RPMI8226 (cell line): ENCODE data around the gene ITGA6.

Experiments
- DNase-seq: peaks from one replicate; pipeline ENCODE4 v3.0.0-alpha.2; 2015

ITGA6 gene

GRCh38 chr2:172420216-172420615 is 7.2 kb upstream of the ITGA6 start:
- DNase-seq: no peak

DNA sequence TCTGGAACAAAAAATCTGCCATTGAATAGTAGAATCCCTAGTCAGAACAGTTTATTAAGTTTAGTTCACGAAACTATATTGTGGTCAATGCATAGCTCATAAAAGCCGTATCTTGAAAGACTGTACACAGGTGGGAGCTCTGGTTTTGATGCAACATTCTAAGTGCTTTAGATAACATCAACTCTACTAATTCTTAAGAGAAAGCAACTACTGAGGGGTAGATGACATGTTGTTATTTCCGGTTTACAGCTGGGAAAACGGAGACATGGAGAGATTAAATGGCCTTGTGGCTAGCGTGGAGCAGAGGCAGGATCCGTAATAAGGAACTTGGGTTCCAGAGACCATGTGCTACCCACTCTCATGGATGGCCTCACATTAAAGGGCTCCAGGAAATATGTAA is 4.2 kb upstream of the ITGA6 start:
- DNase-seq: no peak

- no peak for DNase-seq
Observed at GRCh38 chr2:172425336-172425735, 2.0 kb upstream of the ITGA6 start.

- no peak for DNase-seq
Observed at GRCh38 chr2:172426635-172427255, 641 bp upstream of the ITGA6 start.

GRCh38 chr2:172427990-172428831 is 825 bp downstream of the ITGA6 start:
- DNase-seq: peak; percentile 33

DNA sequence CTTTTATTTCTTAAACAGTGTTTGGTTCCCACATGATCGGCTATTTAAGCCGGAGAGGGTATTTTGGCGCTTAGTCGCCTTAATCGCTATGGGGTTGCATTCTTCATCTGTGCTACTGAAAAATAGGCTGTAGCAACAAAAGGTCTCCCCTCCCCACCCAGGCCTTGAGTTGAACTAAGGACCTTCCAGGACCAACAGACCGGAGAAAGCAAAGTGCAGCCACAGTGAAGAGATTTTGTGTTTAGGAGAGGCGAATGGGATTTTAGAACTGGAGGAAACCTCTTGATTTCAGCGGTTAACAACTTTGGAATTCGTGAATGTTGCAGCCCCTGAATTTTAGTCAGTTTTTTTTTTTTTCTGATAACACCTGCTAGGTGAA is 1.4 kb downstream of the ITGA6 start:
- DNase-seq: no peak

DNA sequence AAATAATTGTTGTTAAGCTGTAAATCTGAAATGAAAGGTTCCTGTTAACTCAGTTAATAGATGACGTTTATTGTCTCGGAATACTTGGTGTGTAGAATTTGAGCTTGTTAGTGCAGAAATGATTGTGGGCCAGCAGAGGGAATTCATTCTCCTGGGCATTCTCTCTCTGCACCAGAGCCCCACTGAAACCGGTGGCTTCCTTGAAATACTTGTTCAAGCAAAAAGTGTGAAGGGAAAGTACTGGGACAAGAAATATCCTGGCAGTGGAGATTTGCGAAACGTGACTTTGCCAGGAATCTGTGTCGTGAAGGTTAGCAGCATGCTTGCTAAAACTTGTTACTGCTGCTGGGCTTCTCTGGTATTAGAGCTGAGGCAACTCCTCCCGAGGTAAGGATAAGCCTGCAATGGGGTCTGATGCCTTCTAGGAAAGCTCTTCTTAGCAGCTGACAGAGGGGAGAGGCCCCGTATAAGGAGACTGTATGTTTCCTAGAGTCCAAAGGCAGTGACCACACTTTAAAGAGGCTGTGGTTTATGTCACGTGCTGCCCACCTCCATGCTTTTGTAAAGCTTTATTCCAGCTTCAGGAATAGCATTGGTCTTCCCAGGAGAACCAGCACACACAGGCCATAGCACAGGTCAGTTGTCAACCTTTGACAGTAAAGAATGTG is 2.0 kb downstream of the ITGA6 start:
- no peak for DNase-seq

- DNase-seq: no peak
Observed at GRCh38 chr2:172430027-172430426, 2.6 kb downstream of the ITGA6 start.

- DNase-seq: no peak
Observed at GRCh38 chr2:172430678-172431077, 3.3 kb downstream of the ITGA6 start.

GRCh38 chr2:172431463-172431862 is 4.1 kb downstream of the ITGA6 start:
- no peak for DNase-seq

GRCh38 chr2:172431993-172432392 is 4.6 kb downstream of the ITGA6 start:
- DNase-seq: no peak

GRCh38 chr2:172433144-172433543 is 5.8 kb downstream of the ITGA6 start:
- no peak for DNase-seq

- DNase-seq: no peak
Observed at GRCh38 chr2:172434821-172435605, 7.6 kb downstream of the ITGA6 start.

- DNase-seq: no peak
Observed at GRCh38 chr2:172435606-172435911, 8.2 kb downstream of the ITGA6 start.

DNA sequence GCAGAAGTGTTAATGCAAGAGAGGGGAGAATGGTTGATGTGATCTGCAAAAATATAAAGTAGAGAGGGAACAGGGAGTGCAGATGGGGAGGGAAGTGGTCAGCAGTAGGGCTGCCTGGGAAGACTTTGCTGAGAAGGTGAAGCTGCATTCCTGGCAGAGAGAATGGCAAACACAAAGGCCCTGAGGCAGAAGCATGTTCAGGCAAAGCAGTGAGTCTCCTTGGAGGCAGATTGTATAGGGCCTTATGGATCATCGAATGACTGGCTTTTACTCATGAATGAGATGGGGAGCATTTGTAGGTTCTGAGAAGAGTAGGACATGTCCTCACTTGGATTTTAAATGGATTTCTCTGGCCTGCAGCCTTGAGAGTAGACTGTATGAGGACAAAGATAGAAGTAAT is 9.5 kb downstream of the ITGA6 start:
- no peak for DNase-seq

GRCh38 chr2:172437419-172438341 is 10.3 kb downstream of the ITGA6 start:
- peak; percentile 20 for DNase-seq

GRCh38 chr2:172438741-172439508 is 11.5 kb downstream of the ITGA6 start:
- no peak for DNase-seq

GRCh38 chr2:172439509-172439860 is 12.1 kb downstream of the ITGA6 start:
- no peak for DNase-seq

- DNase-seq: no peak
Observed at GRCh38 chr2:172439911-172440310, 12.5 kb downstream of the ITGA6 start.

DNA sequence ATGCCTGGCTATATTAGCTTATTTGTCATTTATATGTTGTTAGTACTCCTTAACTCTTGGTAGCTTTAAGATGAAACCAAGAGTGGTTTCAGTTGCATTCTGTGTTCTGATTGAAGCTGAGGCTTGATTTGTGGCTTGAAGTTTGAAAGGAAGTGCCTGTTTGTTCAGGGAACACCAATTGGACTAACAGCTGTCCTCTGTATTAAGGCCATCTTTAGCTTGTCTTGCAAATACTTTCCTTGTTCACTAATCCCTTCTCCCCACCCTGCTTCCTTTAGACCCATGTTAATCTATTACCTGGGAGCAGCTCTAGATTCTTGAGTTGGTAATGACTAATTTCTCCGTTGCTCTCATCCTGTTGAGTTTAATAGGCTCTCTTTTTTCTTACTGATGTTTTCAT is 13.4 kb downstream of the ITGA6 start:
- no peak for DNase-seq

DNA sequence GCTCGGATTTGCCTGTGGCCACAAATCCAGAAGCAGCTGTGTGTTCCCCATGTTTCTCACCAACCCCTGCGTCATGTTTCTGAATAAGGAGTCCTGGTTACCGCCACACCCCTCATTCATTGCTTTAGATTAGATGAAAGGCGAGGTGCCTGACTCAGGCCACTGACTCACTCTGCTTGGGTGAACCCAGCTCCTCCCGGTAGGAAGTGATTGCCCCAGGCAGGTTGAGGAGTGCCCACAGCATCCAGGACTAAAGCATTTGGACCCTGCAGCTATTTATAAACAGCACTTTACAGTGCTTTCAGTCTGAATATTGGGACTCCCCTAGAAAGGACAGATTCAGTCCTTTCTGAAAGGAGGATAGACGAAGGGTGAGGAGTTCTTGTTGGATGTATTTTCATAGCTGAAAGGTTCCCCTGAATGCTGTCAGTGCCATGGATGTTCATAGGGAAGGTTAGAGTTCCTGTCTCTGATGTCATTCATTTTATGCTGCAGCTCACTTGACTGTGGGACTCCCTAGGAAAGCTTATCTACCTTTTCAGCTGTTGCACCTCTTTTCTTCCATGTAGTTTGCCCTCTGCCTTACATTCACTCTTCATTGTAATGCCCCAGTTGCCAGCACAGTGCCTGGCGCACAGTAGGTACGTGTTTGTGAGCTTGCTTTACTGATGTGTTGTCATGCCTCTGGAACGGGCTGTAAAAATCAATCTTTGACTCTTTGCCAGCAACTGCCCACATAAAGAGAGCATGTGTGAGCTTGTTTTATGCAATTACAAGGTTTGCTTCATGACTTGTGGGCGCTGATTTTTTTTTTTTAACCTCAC is 14.9 kb downstream of the ITGA6 start:
- DNase-seq: no peak
